Measurements from ENCODE around the gene SLC35G4.

The SLC35G4 gene

GRCh38 chr18:11657152-11657551 lies 47.8 kb downstream of the SLC35G4 start:
- DNase-seq (ENCODE audit: low spot score), result no peak
- in situ Hi-C loops (cut with MboI; ENCODE audit: low pct_unique_long_range_greater_than_20kb, low sequenced_read_pairs, unreplicated experiment), result no loop called here
- TF ChIP-seq CTCF (IDR thresholded peaks at IDR 0.05; ENCODE audit: extremely low read depth, insufficient read depth, missing control alignments), result no peak

GRCh38 chr18:11657554-11657953 lies 48.2 kb downstream of the SLC35G4 start:
- no peak for TF ChIP-seq CTCF (IDR thresholded peaks at IDR 0.05; ENCODE audit: extremely low read depth, insufficient read depth, missing control alignments)
- in situ Hi-C loops (cut with MboI; ENCODE audit: low pct_unique_long_range_greater_than_20kb, low sequenced_read_pairs, unreplicated experiment), result no loop called here
- DNase-seq (ENCODE audit: low spot score), result no peak

GRCh38 chr18:11658019-11658418 lies 48.6 kb downstream of the SLC35G4 start:
- in situ Hi-C loops (cut with MboI; ENCODE audit: low pct_unique_long_range_greater_than_20kb, low sequenced_read_pairs, unreplicated experiment), result no loop called here
- TF ChIP-seq CTCF (IDR thresholded peaks at IDR 0.05; ENCODE audit: extremely low read depth, insufficient read depth, missing control alignments), result no peak

GRCh38 chr18:11658989-11659388 lies 49.6 kb downstream of the SLC35G4 start:
- no peak for TF ChIP-seq CTCF (IDR thresholded peaks at IDR 0.05; ENCODE audit: extremely low read depth, insufficient read depth, missing control alignments)
- no peak for DNase-seq (ENCODE audit: low spot score)
- in situ Hi-C loops (cut with MboI; ENCODE audit: low pct_unique_long_range_greater_than_20kb, low sequenced_read_pairs, unreplicated experiment), result no loop called here

More at GRCh38 chr18:11658019-11658418, 48.6 kb downstream of the SLC35G4 start:
- DNase-seq (ENCODE audit: low spot score), result no peak
